HCT116 (cell line): ENCODE results near the gene PLCB3.

Experiments used
- CTCF ChIP-seq, 3 experiments: fragments of 200-600 bp in 1 of 3; sonication (generic) in 1 of 3; IDR thresholded peaks in 2 of 3; conservative IDR thresholded peaks in 1 of 3; 2 replicates each; pipeline ENCODE4 v1.5.1; 2012 to 2017; ENCODE audit warnings: low read depth in 2 of 3, low read length in 2 of 3, antibody characterized with exemption in 1 of 3, borderline replicate concordance in 1 of 3, control low read depth in 1 of 3, mild to moderate bottlenecking in 1 of 3, mixed read lengths in 1 of 3, mixed run types in 1 of 3, moderate library complexity in 1 of 3; ENCODE audit not compliant: insufficient read depth in 1 of 3
- EGR1 ChIP-seq: IDR thresholded peaks from 2 replicates; pipeline ENCODE4 v1.6.1; 2012; ENCODE audit warnings: low read depth
- EZH2 ChIP-seq: fragments of 200-600 bp; sonication (generic); IDR thresholded peaks from 2 replicates; pipeline ENCODE4 v1.6.1; 2017; ENCODE audit warnings: antibody characterized with exemption, mixed run types
- FOSL1 ChIP-seq: IDR thresholded peaks from 2 replicates; pipeline ENCODE4 v1.6.1; 2012; ENCODE audit warnings: low read depth
- JUND ChIP-seq: IDR thresholded peaks from 2 replicates; pipeline ENCODE4 v1.6.1; 2012
- MAX ChIP-seq: IDR thresholded peaks from 2 replicates; pipeline ENCODE4 v1.6.1; 2012
- POLR2A ChIP-seq: IDR thresholded peaks from 2 replicates; pipeline ENCODE4 v1.7.0; 2011; ENCODE audit warnings: borderline replicate concordance; ENCODE audit not compliant: insufficient read depth, insufficient read length; ENCODE audit errors: extremely low read depth
- POLR2AphosphoS5 ChIP-seq: IDR thresholded peaks from 2 replicates; pipeline ENCODE4 v1.6.1; 2011; ENCODE audit warnings: mild to moderate bottlenecking, low read depth, low read length, moderate library complexity
- RAD21 ChIP-seq: IDR thresholded peaks from 2 replicates; pipeline ENCODE4 v1.6.1; 2012; ENCODE audit warnings: low read depth, mild to moderate bottlenecking
- REST ChIP-seq: IDR thresholded peaks from 2 replicates; pipeline ENCODE4 v1.6.1; 2012; ENCODE audit warnings: low read depth
- SIN3A ChIP-seq: IDR thresholded peaks from 2 replicates; pipeline ENCODE4 v1.6.1; 2012; ENCODE audit warnings: low read depth

- TF ChIP-seq CTCF (IDR thresholded peaks at IDR 0.05 in 2 of 3, conservative IDR thresholded peaks at IDR 0.05 in 1 of 3; ENCODE audit: borderline replicate concordance in 1 of 3, insufficient read depth in 1 of 3, low read depth in 2 of 3, low read length in 2 of 3), result no peak
- no peak for TF ChIP-seq POLR2AphosphoS5
- TF ChIP-seq JUND, result no peak
- no peak for TF ChIP-seq EZH2
- no peak for TF ChIP-seq RAD21
- no peak for TF ChIP-seq REST
- no peak for TF ChIP-seq FOSL1
- TF ChIP-seq POLR2A, result no peak
- no peak for TF ChIP-seq MAX
- TF ChIP-seq EGR1, result no peak
- no peak for TF ChIP-seq SIN3A
These were observed 46.5 kb downstream of the PLCB3 start for GRCh38 chr11:64297699-64298358.
